Caco-2 (cell line): ENCODE data around the gene GRIA1. TPM values are rescaled to one million over a fixed set of nuclear protein-coding genes. Genes with fewer than 3 reads are reported as not detected.

Experiments
- BruUV-seq: library from RNA; stranded (reverse); fragments of 400-500 nt; replicated peaks from 2 replicates; lab custom pipeline; 2021; lab: Mats Ljungman, UMichigan
- CTCF ChIA-PET: fragments of 300-600 bp; sonication (Branson Sonifier 250); formaldehyde crosslinking; loops from one replicate; lab custom pipeline; 2022; ENCODE audit warnings: antibody characterized with exemption; lab: Charles Lee
- POLR2A ChIA-PET: fragments of 300-600 bp; sonication (Branson Sonifier 250); formaldehyde crosslinking; loops from one replicate; lab custom pipeline; 2022; ENCODE audit warnings: antibody characterized with exemption; lab: Charles Lee
- DNase-seq, 2 experiments: peaks; one replicate each; pipeline versions ENCODE4 v3.0.0 to v3.0.0-alpha.2; 2020 to 2022
- H3K27me3 ChIP-seq: replicated peaks from 2 replicates; pipeline ENCODE4 v1.6.0; 2011; ENCODE audit warnings: low read length; ENCODE audit not compliant: control insufficient read depth, insufficient read depth
- H3K36me3 ChIP-seq: 2 replicates; pipeline ENCODE4 v1.5.1; 2011; ENCODE audit warnings: low read length; ENCODE audit not compliant: control insufficient read depth, insufficient read depth
- H3K4me1 ChIP-seq: fragments of 250-450 bp; sonication (Bioruptor Pico); 2 replicates; pipeline ENCODE4 v1.5.1; 2020; ENCODE audit warnings: mild to moderate bottlenecking
- H3K4me3 ChIP-seq: 2 replicates; pipeline ENCODE4 v1.5.1; 2011; ENCODE audit warnings: low read depth, mild to moderate bottlenecking, control low read depth, low read length
- H3K9me3 ChIP-seq: fragments of 250-450 bp; sonication (Bioruptor Pico); 2 replicates; pipeline ENCODE4 v1.5.1; 2020; ENCODE audit warnings: mild to moderate bottlenecking, moderate library complexity
- H3K27ac Mint-ChIP-seq: one replicate; pipeline ENCODE4 v1.8.0; 2022; ENCODE audit warnings: mixed read lengths; ENCODE audit not compliant: unreplicated experiment
- H3K27me3 Mint-ChIP-seq: one replicate; pipeline ENCODE4 v1.8.0; 2022; ENCODE audit warnings: mixed read lengths; ENCODE audit not compliant: insufficient read depth, unreplicated experiment
- H3K36me3 Mint-ChIP-seq: one replicate; pipeline ENCODE4 v1.8.0; 2022; ENCODE audit warnings: mild to moderate bottlenecking, mixed read lengths; ENCODE audit not compliant: insufficient read depth, unreplicated experiment
- H3K4me1 Mint-ChIP-seq: one replicate; pipeline ENCODE4 v1.8.0; 2022; ENCODE audit warnings: low read depth, mixed read lengths; ENCODE audit not compliant: unreplicated experiment
- H3K4me3 Mint-ChIP-seq: one replicate; pipeline ENCODE4 v1.8.0; 2022; ENCODE audit warnings: mild to moderate bottlenecking, moderate library complexity, mixed read lengths; ENCODE audit not compliant: unreplicated experiment
- H3K9me3 Mint-ChIP-seq: one replicate; pipeline ENCODE4 v1.8.0; 2022; ENCODE audit warnings: mixed read lengths; ENCODE audit not compliant: unreplicated experiment
- intact Hi-C: fragments of 100-400 bp; cut with micrococcal nuclease; formaldehyde crosslinking; loops from one replicate; pipeline ENCODE4 v1.10.0; 2022; ENCODE audit not compliant: unreplicated experiment
- total RNA-seq: library from RNA; stranded (reverse); gene quantifications from 2 replicates; pipeline ENCODE4 v1.2.3, GENCODE V29; 2022
- TF ChIP-seq, protein P1 (sequence below), 2 experiments: fragments of 200-600 bp in 1 of 2; IDR thresholded peaks; 1 replicate in 1 of 2; 2 replicates in 1 of 2; pipeline versions ENCODE4 v1.5.1 to v1.8.0; 2011 to 2022; ENCODE audit warnings: antibody characterized with exemption in 1 of 2, control low read depth in 1 of 2, inconsistent platforms in 1 of 2, low read depth in 1 of 2, low read length in 1 of 2, mild to moderate bottlenecking in 1 of 2, moderate library complexity in 1 of 2; ENCODE audit not compliant: insufficient read depth in 1 of 2, severe bottlenecking in 1 of 2, unreplicated experiment in 1 of 2

Gene GRIA1
- total RNA-seq, 1 experiment from 2014 or later = not detected

DNA sequence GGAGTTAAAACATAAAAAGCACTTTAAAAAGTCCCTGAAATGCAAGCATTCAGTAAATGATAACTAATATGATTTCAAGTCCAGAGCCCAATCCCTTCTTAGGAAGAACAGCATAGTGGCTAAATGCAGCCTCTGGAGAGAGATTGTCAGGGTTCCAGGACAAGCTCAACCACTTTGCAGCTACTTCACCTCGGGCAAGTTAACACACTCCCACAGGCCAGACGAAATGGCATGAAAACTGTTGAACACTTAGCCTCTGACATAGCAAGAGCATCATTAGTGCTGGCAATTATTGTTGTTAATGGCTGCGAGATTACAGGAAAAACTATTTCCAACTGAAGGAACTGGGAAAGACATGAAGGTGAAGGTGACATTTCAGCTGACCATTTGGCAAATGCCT, 205.8 kb downstream of the GRIA1 start:
- CTCF ChIA-PET = no interaction called here
- no peaks in the 10 kb centered on the region for H3K9me3 ChIP-seq
- TF ChIP-seq, protein P1, sequence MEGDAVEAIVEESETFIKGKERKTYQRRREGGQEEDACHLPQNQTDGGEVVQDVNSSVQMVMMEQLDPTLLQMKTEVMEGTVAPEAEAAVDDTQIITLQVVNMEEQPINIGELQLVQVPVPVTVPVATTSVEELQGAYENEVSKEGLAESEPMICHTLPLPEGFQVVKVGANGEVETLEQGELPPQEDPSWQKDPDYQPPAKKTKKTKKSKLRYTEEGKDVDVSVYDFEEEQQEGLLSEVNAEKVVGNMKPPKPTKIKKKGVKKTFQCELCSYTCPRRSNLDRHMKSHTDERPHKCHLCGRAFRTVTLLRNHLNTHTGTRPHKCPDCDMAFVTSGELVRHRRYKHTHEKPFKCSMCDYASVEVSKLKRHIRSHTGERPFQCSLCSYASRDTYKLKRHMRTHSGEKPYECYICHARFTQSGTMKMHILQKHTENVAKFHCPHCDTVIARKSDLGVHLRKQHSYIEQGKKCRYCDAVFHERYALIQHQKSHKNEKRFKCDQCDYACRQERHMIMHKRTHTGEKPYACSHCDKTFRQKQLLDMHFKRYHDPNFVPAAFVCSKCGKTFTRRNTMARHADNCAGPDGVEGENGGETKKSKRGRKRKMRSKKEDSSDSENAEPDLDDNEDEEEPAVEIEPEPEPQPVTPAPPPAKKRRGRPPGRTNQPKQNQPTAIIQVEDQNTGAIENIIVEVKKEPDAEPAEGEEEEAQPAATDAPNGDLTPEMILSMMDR (IDR thresholded peaks at IDR 0.05; ENCODE audit: insufficient read depth in 1 of 2, low read depth in 1 of 2, low read length in 1 of 2, severe bottlenecking in 1 of 2, unreplicated experiment in 1 of 2) = no peak
- no peak for DNase-seq
- H3K27me3 Mint-ChIP-seq = peaks cover 11% of the 10 kb centered on the region
- H3K36me3 ChIP-seq = no peaks in the 10 kb centered on the region
- H3K9me3 Mint-ChIP-seq = no peaks in the 10 kb centered on the region
- H3K27ac Mint-ChIP-seq = no peak overlapping the region
- POLR2A ChIA-PET = no interaction called here
- H3K27me3 ChIP-seq = no peaks in the 10 kb centered on the region; the same call in 1 of the 2 replicates
- H3K36me3 Mint-ChIP-seq = no peaks in the 10 kb centered on the region
- H3K4me1 Mint-ChIP-seq = no peaks in the 10 kb centered on the region
- H3K4me1 ChIP-seq = no peaks in the 10 kb centered on the region
- no peak overlapping the region for H3K4me3 Mint-ChIP-seq
- H3K4me3 ChIP-seq = no peak overlapping the region
- intact Hi-C loops = no loop called here
- no TSS peak for BruUV-seq

DNA sequence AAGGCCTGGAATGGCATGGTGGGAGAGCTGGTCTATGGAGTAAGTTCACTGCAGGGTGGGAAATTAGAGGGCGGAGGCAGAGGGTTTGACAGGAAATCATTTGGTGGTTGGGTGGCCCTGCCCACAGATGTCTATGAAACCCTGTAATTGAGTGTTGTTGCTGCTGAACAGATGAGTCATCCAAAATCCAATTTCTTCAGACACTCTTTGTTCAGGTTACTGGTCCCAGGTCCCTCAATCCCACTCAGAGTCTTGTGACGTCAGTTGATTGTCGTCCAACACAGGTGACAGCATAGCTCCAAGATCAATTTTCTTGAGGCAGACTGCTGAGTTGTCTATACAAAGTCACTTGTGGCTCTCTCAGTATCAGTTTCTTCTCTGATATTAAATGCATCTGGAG, 208.6 kb downstream of the GRIA1 start:
- ChIA-PET CTCF (no interaction called here), POLR2A (no interaction called here)
- H3K4me1 Mint-ChIP-seq = no peaks in the 10 kb centered on the region
- no peak overlapping the region for H3K4me3 Mint-ChIP-seq
- no peaks in the 10 kb centered on the region for H3K36me3 Mint-ChIP-seq
- TF ChIP-seq, protein P1 (IDR thresholded peaks at IDR 0.05; ENCODE audit: insufficient read depth in 1 of 2, low read depth in 1 of 2, low read length in 1 of 2, severe bottlenecking in 1 of 2, unreplicated experiment in 1 of 2) = no peak
- peaks cover 14% of the 10 kb centered on the region for H3K27me3 Mint-ChIP-seq
- Histone ChIP-seq H3K36me3 (no peaks in the 10 kb centered on the region), H3K9me3 (no peaks in the 10 kb centered on the region), H3K4me1 (no peaks in the 10 kb centered on the region), H3K27me3 (no peaks in the 10 kb centered on the region; the same call in 1 of the 2 replicates), H3K4me3 (no peak overlapping the region)
- intact Hi-C loops = no loop called here
- no TSS peak for BruUV-seq
- no peak overlapping the region for H3K27ac Mint-ChIP-seq
- DNase-seq = no peak
- no peaks in the 10 kb centered on the region for H3K9me3 Mint-ChIP-seq

DNA sequence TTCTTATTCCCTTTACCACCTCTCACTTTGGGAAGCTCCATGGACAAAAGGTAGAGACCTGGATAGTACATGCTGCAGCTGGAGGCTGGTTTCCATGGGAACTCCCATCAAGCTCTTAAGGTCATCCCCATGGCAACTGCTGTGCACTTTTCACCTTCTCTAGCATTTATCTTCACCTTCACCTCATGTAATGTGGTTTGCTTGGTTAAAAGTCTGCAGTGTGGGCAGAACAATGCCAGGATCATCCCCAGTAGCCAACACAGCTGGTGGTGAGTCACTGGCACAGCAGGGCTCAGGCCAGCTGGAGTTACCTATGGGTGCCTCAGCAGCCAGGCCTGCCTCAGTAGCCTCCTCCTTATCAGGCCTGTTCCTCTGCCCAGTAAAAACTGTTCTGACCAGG, 210.5 kb downstream of the GRIA1 start:
- no peak overlapping the region for H3K4me3 Mint-ChIP-seq
- intact Hi-C loops = no loop called here
- BruUV-seq = no TSS peak
- no peak for DNase-seq
- no peak overlapping the region for H3K4me3 ChIP-seq
- H3K36me3 ChIP-seq = no peaks in the 10 kb centered on the region
- no peaks in the 10 kb centered on the region for H3K4me1 ChIP-seq
- ChIA-PET POLR2A (no interaction called here), CTCF (no interaction called here)
- TF ChIP-seq, protein P1 (IDR thresholded peaks at IDR 0.05; ENCODE audit: insufficient read depth in 1 of 2, low read depth in 1 of 2, low read length in 1 of 2, severe bottlenecking in 1 of 2, unreplicated experiment in 1 of 2) = no peak
- peaks cover 12% of the 10 kb centered on the region for H3K27me3 Mint-ChIP-seq
- no peak overlapping the region for H3K27ac Mint-ChIP-seq
- no peaks in the 10 kb centered on the region for H3K36me3 Mint-ChIP-seq
- no peaks in the 10 kb centered on the region for H3K9me3 ChIP-seq
- no peaks in the 10 kb centered on the region for H3K9me3 Mint-ChIP-seq
- H3K4me1 Mint-ChIP-seq = no peaks in the 10 kb centered on the region
- no peaks in the 10 kb centered on the region; the same call in 1 of the 2 replicates for H3K27me3 ChIP-seq
